SH-SY5Y (cell line): ENCODE results near the gene GMDS.

ENCODE experiments used
- GATA2 ChIP-seq: IDR thresholded peaks from 2 replicates; pipeline ENCODE4 v1.6.1; 2011; ENCODE audit warnings: mild to moderate bottlenecking, low read depth, low read length
- GATA3 ChIP-seq: IDR thresholded peaks from 2 replicates; pipeline ENCODE4 v1.6.1; 2011; ENCODE audit warnings: low read depth, mild to moderate bottlenecking, low read length, moderate library complexity

Gene GMDS

GRCh38 chr6:1997702-1998101 lies 247.7 kb downstream of the GMDS start:
- TF ChIP-seq GATA3 (no peak), GATA2 (no peak)

- TF ChIP-seq GATA2 (no peak), GATA3 (no peak)
Measured at GRCh38 chr6:1995636-1996035, 249.8 kb downstream of the GMDS start.

- TF ChIP-seq GATA2 (no peak), GATA3 (no peak)
Measured at GRCh38 chr6:1993042-1993441, 252.4 kb downstream of the GMDS start.

GRCh38 chr6:1991332-1991878 lies 254.0 kb downstream of the GMDS start:
- TF ChIP-seq GATA2 (no peak), GATA3 (no peak)

DNA sequence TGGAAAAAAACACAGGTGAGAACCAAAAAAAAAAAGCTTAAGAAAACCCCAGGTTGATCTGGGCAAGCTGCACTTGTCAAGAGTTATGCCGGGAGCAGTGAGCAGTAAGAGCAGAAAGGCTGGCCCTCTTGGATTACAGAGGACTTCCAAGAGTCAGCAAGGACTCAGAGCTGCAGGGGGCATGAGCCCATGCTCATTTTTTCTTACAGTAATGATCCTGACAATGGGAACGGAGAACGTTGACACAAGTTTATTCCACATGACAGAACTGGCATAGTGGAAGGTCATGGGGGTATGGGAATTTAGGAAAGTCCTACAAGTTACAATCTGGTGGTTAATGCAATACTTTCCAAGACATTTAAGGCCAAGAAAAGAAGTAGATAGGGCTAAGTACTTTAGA lies 256.6 kb downstream of the GMDS start:
- TF ChIP-seq GATA2 = no peak
- no peak for TF ChIP-seq GATA3

DNA sequence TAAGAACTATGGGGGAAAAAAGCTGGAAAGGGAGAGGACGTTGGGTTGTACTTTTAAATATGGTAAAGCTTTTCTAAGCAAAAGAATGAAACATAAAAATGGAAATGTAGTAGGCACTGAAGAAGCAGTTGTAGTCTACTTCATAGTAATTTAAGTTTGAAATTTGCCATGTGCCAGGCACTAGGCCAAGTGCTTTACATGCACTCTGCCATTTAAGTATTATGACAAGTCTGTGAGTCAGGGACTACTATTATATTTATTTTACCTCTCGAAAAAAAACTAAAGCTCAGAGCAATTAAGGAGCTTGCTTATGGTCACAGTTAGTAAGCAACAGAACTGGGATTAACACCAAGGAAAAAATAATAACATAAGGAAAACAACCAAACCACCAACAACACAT lies 257.8 kb downstream of the GMDS start:
- TF ChIP-seq GATA2 = no peak
- TF ChIP-seq GATA3 = no peak

GRCh38 chr6:1986454-1987243 lies 258.8 kb downstream of the GMDS start:
- TF ChIP-seq GATA3 (no peak), GATA2 (no peak; the same call in 1 of the 2 replicates)

- TF ChIP-seq GATA3 = no peak
- TF ChIP-seq GATA2 = no peak
Measured at GRCh38 chr6:1984346-1984994, 260.9 kb downstream of the GMDS start.

DNA sequence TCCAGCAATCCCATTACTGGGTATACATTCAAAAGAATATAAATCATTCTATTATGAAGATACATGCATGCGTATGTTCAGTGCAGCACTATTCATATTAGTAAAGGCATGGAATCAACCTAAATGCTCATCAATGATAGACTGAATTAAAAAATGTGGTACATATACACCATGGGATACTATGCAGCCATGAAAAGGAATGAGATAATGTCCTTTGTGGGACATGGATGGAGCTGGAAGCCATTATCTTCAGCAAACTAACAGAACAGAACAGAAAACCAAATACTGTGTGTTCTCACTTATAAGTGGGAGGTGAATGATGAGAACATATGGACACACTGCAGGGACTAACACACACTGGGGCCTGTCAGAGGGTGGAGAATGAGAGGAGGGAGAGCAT lies 261.6 kb downstream of the GMDS start:
- TF ChIP-seq GATA2 (no peak), GATA3 (no peak)

DNA sequence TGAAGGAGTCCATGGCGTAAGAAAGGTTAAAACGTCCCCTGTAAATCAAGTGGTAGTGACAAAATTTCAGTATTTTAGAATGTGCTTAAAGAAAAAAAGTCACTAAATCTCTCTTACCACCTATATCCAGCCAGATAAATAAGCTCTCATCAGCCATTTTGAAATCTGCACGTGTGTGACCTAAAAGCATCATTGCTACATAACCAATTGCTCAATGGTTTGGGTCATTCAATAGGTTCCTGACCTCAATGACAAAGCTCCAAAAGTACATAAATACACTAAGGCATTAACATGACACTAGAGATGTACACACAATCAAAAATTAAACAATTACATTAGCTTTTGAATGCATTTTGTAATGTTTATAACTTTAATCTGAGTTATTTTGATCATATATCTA lies 272.4 kb downstream of the GMDS start:
- no peak for TF ChIP-seq GATA3
- no peak for TF ChIP-seq GATA2

GRCh38 chr6:1971612-1972011 lies 273.8 kb downstream of the GMDS start:
- TF ChIP-seq GATA3 = no peak
- TF ChIP-seq GATA2 = no peak

- TF ChIP-seq GATA3 = no peak
- no peak for TF ChIP-seq GATA2
Measured at GRCh38 chr6:1970151-1970561, 275.2 kb downstream of the GMDS start.

DNA sequence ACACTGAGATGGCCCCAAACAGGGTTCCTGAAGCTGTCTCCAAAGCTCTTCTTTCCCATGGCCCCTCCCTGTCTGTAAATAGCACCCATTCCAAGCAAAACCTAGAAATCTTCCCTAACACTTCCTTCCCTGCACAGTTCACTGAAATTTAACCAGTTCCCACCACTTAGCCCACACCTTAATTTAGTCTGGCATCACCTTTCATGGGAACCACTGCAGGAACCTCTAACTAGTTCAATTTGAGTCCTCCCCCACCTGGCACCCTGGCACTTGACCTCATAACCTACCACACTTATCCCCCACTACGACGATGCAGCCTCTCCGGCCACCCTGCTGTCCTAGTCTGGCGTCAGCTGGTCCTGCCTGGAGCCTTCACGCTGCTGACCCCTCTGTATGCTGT lies 278.7 kb downstream of the GMDS start:
- TF ChIP-seq GATA2 (no peak), GATA3 (no peak)

- no peak for TF ChIP-seq GATA3
- TF ChIP-seq GATA2 = no peak
Measured at GRCh38 chr6:1965596-1966224, 279.7 kb downstream of the GMDS start.

DNA sequence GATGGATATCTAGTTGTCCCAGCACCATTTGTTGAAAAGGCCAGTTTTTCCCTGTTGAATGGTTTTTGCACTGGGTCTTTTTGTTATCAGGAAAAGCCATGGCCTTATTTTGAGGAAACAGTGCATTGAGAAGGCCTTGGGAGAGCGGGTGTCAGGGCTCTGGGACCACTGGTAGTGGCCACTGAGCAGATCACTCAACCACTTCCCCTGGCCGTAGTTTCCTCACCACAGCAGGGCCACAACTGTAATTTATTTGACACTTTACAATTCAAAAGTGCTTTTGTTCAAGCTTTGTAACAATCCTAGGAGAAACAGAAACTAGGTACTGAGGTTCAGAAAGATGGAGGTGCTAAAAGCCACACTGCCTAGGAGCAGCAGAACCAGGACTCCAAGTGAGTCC lies 281.8 kb downstream of the GMDS start:
- no peak for TF ChIP-seq GATA3
- TF ChIP-seq GATA2 = no peak

GRCh38 chr6:1962201-1962600 lies 283.2 kb downstream of the GMDS start:
- TF ChIP-seq GATA3 (no peak), GATA2 (no peak)
